CD4-positive, alpha-beta T cell (primary cell): ENCODE data around the gene PRLH. TPM values are rescaled to one million over a fixed set of nuclear protein-coding genes. Genes with fewer than 3 reads are reported as not detected.

Source experiments
- ATAC-seq: fragments of 200-7000 bp; cut with Tn5 transposase; one replicate; pipeline ENCODE4 v1.10.0; 2022; ENCODE audit warnings: mild to moderate bottlenecking; ENCODE audit not compliant: poor library complexity
- CTCF ChIA-PET: fragments of 350-600 bp; sonication (Branson Sonifier 250); formaldehyde crosslinking; loops from one replicate; lab custom pipeline; 2021; ENCODE audit warnings: antibody characterized with exemption, inconsistent platforms; lab: Charles Lee
- POLR2A ChIA-PET: fragments of 350-600 bp; sonication (Branson Sonifier 250); formaldehyde crosslinking; loops from one replicate; lab custom pipeline; 2021; ENCODE audit warnings: antibody characterized with exemption, inconsistent platforms; lab: Charles Lee
- DNase-seq, 14 experiments: peaks; one replicate each; pipeline ENCODE4 v3.0.0-alpha.2; 2013 to 2020; ENCODE audit warnings: mixed read lengths in 2 of 14
- H3K27ac ChIP-seq, 2 donors: one replicate each; pipeline versions ENCODE4 v1.5.1 to v1.7.0; 2013; ENCODE audit warnings: low read length in 2 of 2, low read depth in 1 of 2, mild to moderate bottlenecking in 1 of 2
- H3K27me3 ChIP-seq, 2 experiments: 1 replicate in 1 of 2; 2 replicates in 1 of 2; pipeline versions ENCODE4 v1.6.1 to v1.7.0; 2013; ENCODE audit warnings: low read length in 2 of 2, control low read depth in 1 of 2, mild to moderate bottlenecking in 1 of 2, moderate library complexity in 1 of 2; ENCODE audit not compliant: insufficient read depth in 2 of 2, control insufficient read depth in 1 of 2
- H3K36me3 ChIP-seq: one replicate; pipeline ENCODE4 v1.6.1; 2013; ENCODE audit warnings: low read length, control low read depth; ENCODE audit not compliant: insufficient read depth
- H3K4me1 ChIP-seq: one replicate; pipeline ENCODE4 v1.6.1; 2013; ENCODE audit warnings: low read length, control low read depth; ENCODE audit not compliant: insufficient read depth
- H3K4me3 ChIP-seq: one replicate; pipeline ENCODE4 v1.5.1; 2013; ENCODE audit warnings: mild to moderate bottlenecking, low read length, moderate library complexity
- H3K9me3 ChIP-seq, 2 experiments: 1 replicate in 1 of 2; 2 replicates in 1 of 2; pipeline versions ENCODE4 v1.6.1 to v1.7.0; 2013; ENCODE audit warnings: low read length in 2 of 2, mild to moderate bottlenecking in 2 of 2, control low read depth in 1 of 2, moderate library complexity in 1 of 2; ENCODE audit not compliant: control insufficient read depth in 1 of 2, insufficient read depth in 1 of 2
- H3K27ac Mint-ChIP-seq: one replicate; pipeline ENCODE4 v1.8.0; 2020; ENCODE audit warnings: mixed read lengths
- H3K27me3 Mint-ChIP-seq: one replicate; pipeline ENCODE4 v1.8.0; 2021; ENCODE audit warnings: mixed read lengths
- H3K36me3 Mint-ChIP-seq: one replicate; pipeline ENCODE4 v1.8.0; 2021; ENCODE audit warnings: low read depth, mixed read lengths
- H3K4me1 Mint-ChIP-seq: one replicate; pipeline ENCODE4 v1.8.0; 2021; ENCODE audit warnings: low read depth, mixed read lengths
- H3K4me3 Mint-ChIP-seq: one replicate; pipeline ENCODE4 v1.8.0; 2020; ENCODE audit warnings: mild to moderate bottlenecking, mixed read lengths
- H3K9me3 Mint-ChIP-seq: one replicate; pipeline ENCODE4 v1.8.0; 2020; ENCODE audit warnings: mixed read lengths
- CTCF ChIP-seq: fragments of 200-600 bp; IDR thresholded peaks from one replicate; pipeline ENCODE4 v1.8.0; 2022; ENCODE audit warnings: antibody characterized with exemption, mild to moderate bottlenecking
- intact Hi-C, 2 experiments: fragments of 100-400 bp; cut with DNase I in 1 of 2; cut with micrococcal nuclease in 1 of 2; formaldehyde crosslinking; loops; one replicate each; pipeline versions ENCODE4 v1.15.1 to v1.9.0; 2023 to 2025; cut with DNase I, micrococcal nuclease
- total RNA-seq, 174 experiments: library from RNA in 2 of 174; stranded (reverse) in 2 of 174; gene quantifications; one replicate each; pipeline ENCODE4 v1.2.3 and lab custom pipeline; 2021 to 2026

PRLH gene
- total RNA-seq, 2 experiments from 2014 or later, result not detected

GRCh38 chr2:237577956-237578870 is 11.8 kb downstream of the PRLH start:
- Histone ChIP-seq H3K36me3 (no peaks in the 10 kb centered on the region), H3K4me1 (peaks cover 7% of the 10 kb centered on the region), H3K4me3 (no peak overlapping the region), H3K9me3 (no peaks in the 10 kb centered on the region), H3K27me3 (peaks cover 0 to 4% of the 10 kb centered on the region in 2 experiments), H3K27ac (no peak overlapping the region)
- Mint-ChIP-seq H3K27me3 (peaks cover 3% of the 10 kb centered on the region), H3K36me3 (no peaks in the 10 kb centered on the region), H3K4me1 (peaks cover 4% of the 10 kb centered on the region), H3K4me3 (no peak overlapping the region), H3K27ac (no peak overlapping the region), H3K9me3 (no peaks in the 10 kb centered on the region)
- intact Hi-C loops, result loop anchor here (10.0 kb wide), 2 partner anchors 153 to 1233 kb away; no protein-coding TSS in a partner anchor
- POLR2A ChIA-PET, result no interaction called here
- TF ChIP-seq CTCF, result no peak
- CTCF ChIA-PET, result interaction anchor here (1.2 kb wide), 1 partner anchor 65 kb away, joined by 4 read pairs; no protein-coding TSS in a partner anchor
- ATAC-seq, result no peak
- DNase-seq, result no peak

GRCh38 chr2:237581326-237581725 is 15.0 kb downstream of the PRLH start:
- ATAC-seq (no peak), DNase-seq (no peak)
- Mint-ChIP-seq H3K27ac (no peak overlapping the region), H3K4me3 (no peak overlapping the region), H3K4me1 (peaks cover 4% of the 10 kb centered on the region), H3K36me3 (no peaks in the 10 kb centered on the region), H3K9me3 (no peaks in the 10 kb centered on the region), H3K27me3 (peaks cover under 1% of the 10 kb centered on the region)
- Histone ChIP-seq H3K27ac (no peak overlapping the region), H3K36me3 (no peaks in the 10 kb centered on the region), H3K4me3 (no peak overlapping the region), H3K9me3 (no peaks in the 10 kb centered on the region), H3K4me1 (peaks cover 7% of the 10 kb centered on the region), H3K27me3 (no peaks in the 10 kb centered on the region)
- ChIA-PET CTCF (interaction anchor here (0.6 to 1.9 kb wide), 9 partner anchors 9 to 164 kb away, joined by 3 to 10 read pairs (median 3); no protein-coding TSS in a partner anchor), POLR2A (interaction anchor here (1.0 kb wide), 1 partner anchor 92 kb away, joined by 4 read pairs; no protein-coding TSS in a partner anchor)
- no peak for TF ChIP-seq CTCF
- intact Hi-C loops, result loop anchor here (1.0 to 5.0 kb wide), 5 partner anchors 91 to 164 kb away; no protein-coding TSS in a partner anchor

GRCh38 chr2:237581751-237582746 is 15.7 kb downstream of the PRLH start:
- Mint-ChIP-seq H3K36me3 (no peaks in the 10 kb centered on the region), H3K27me3 (no peaks in the 10 kb centered on the region), H3K27ac (no peak overlapping the region), H3K4me3 (no peak overlapping the region), H3K9me3 (no peaks in the 10 kb centered on the region), H3K4me1 (peaks cover 4% of the 10 kb centered on the region)
- H3K4me1 ChIP-seq, result peaks cover 7% of the 10 kb centered on the region
- ChIA-PET CTCF (interaction anchor here (0.6 to 1.9 kb wide), 10 partner anchors 10 to 163 kb away, joined by 3 to 10 read pairs (median 3); no protein-coding TSS in a partner anchor), POLR2A (interaction anchor here (1.0 kb wide), 1 partner anchor 92 kb away, joined by 4 read pairs; no protein-coding TSS in a partner anchor)
- no peak overlapping the region for H3K4me3 ChIP-seq
- no peaks in the 10 kb centered on the region for H3K27me3 ChIP-seq
- ATAC-seq, result peak; percentile 94
- no peak overlapping the region for H3K27ac ChIP-seq
- intact Hi-C loops, result loop anchor here (1.0 to 5.0 kb wide), 5 partner anchors 90 to 163 kb away; no protein-coding TSS in a partner anchor
- DNase-seq, result peak in 11 of 14 experiments; percentile 18 to 73 (median 45)
- no peaks in the 10 kb centered on the region for H3K9me3 ChIP-seq
- TF ChIP-seq CTCF, result peak; percentile 38
- H3K36me3 ChIP-seq, result no peaks in the 10 kb centered on the region
